ENCODE results near the gene ODAD3.

GRCh38 chr19:11373885-11374432 is 61.0 kb downstream of the ODAD3 start:
- TF ChIP-seq CTCF (IDR thresholded peaks at IDR 0.05; ENCODE audit: poor library complexity): no peak
- no peak for TF ChIP-seq EZH2 (IDR thresholded peaks at IDR 0.05; ENCODE audit: borderline replicate concordance)

Measured in hepatocyte (in vitro differentiated cells).